ENCODE measurements around the gene BABAM1.

BABAM1 gene

DNA sequence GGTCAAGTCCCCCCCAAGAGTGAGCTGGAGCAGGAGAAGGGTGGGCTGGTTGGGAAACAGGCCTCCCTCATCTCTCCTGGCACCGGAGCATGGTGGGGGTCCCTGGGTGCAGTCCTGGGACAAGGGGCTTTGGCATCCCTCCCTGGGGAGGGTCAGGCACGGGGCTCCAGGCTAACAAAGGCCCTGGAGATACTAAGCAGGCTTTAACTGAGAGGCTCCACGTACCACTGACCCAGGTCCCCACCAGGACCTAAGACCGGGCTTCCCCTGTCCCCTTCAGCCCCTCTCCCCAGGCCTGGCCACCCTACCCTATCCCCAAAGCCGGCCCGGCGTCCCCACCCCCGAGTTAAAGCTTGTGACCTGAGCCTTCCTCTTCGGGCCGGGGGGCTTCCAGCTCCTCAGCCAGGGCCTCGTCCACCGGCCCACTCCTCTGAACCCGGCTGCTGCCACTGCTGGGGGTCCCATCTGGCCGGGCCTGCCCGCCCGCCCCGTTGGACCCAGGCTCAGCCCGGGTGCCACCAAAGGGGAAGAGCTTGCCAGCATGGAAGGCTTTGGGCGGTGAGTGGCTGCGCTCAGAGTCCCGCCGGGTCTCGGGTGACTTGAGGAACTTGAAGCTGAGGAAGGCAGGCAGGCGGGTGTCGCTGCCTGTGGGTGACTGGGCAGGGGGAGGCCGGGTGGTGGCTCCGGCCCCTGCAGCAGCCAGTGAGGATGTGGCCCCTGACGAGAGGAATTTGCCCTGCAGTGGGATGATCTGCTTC is 57.3 kb downstream of the BABAM1 start:
- no peak for DNase-seq (ENCODE audit: low spot score)

DNA sequence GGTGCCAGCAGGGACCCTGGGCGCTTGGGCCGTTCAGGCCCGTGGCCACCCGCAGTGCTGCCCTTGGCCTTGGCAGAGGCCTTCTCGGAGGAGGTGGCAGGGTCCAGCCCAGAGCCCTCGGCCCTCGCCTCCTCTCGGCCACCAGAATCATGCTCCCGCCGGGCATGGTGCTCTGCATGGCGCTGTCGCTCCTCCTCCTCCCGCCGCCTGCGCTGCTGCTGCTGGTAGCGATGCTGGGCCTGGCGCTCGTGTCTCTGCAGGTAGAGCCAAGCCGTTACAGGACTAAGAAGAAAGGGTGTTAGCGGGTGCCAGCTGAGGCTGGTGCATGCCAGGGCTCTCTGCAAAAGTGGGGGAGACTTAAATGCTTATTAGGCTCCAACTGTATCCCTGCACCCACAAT is 57.9 kb downstream of the BABAM1 start:
- DNase-seq (ENCODE audit: low spot score) = no peak

DNA sequence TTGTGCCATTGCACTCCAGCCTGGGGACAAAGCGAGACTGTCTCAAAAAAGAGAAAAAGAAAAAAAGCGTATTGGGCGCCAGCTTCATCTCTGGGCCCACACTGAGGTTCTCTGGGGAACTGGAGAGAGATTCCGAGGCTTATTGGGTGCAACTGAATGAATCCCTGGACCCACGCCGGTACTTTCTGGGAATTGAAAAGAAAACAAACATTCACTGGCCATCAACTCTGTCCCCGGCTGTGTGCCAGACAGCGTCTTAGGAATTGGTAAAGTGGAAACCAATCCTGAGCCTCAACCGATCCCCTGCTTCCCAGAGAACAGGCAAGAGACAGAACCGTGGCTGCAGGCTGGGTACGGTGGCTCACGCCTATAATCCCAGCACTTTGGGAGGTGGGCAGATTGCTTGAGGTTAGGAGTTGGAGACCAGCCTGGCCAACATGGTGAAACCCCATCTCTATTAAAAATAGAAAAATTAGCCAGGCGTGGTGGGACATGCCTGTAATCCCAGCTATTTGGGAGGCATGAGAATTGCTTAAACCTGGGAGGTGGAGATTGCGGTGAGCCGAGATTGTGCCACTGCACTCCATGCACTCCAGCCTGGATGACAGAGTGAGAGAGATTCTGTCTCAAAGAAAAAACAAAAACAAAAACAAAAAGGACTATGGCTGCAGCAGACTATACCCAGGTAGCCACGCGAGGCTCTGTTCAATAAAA is 58.8 kb downstream of the BABAM1 start:
- no peak for DNase-seq (ENCODE audit: low spot score)

DNA sequence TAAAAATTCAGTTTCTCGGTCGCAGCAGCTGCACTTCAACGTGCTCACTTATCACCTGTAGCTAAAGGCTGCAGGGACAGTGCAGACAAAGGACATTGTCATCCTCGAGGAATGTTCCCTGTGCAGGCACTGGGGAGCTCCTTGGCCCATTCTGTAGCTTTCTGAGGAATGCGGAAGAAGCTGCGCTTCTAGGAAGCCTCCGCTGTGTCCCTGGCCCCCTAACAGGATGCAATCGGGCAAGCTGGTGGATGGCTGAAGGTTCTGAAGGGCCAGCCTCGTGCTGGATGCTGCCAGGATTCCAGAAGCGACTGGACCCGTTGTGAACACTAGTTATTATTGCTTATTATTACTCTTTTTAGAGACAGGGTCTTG is 59.3 kb downstream of the BABAM1 start:
- DNase-seq (ENCODE audit: low spot score) = no peak

GRCh38 chr19:17327068-17327653 is 59.9 kb downstream of the BABAM1 start:
- DNase-seq (ENCODE audit: low spot score) = no peak

DNA sequence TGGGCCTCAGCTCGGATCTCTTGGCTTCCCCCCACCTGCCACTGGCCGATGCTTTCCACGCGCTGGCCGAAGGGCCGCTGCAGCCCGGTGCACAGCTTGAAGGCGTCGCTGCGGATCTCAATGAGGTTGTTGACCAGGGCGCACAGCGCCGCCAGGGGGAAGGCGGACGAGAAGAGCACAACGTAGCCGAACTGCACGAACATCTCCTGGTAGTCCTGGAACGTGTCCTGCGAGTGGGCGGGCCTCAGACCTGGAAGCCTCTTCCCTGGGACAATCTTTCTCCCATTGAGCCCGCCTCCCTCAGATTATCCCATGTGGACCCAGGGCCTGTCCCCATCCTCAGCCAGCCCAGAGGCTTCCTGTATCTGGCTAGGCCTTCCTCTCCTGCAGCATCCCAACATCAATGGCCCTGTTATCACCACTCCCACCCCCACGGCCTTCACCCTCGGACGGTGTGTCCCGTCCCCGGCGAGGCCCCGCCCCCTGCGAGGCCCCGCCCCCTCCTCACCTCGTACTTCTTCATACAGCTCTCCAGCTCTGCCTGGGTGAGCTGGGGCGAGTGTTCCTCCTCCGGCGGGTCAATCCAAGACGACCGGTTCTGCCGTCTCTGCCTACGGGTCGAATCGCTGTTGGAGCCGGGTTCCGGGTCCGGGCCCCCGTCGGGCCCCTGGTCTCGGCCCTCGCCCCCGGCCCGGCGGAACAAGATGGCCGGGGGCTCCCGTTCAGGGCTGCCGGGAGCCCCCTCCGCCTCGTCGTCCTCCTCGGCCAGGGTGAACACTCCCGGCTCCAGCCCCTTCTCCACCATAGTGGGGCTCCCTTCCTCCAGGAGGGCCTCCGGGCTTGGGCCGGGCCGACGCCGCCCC is 60.6 kb downstream of the BABAM1 start:
- DNase-seq (ENCODE audit: low spot score) = peak; percentile 84

All from germinal center (tissue), 1 donor.